DMS114 treated with DMSO at 0.1 percent for 48 hours (cell line): ENCODE results near the gene RNF212.

Experiments
- DNase-seq: peaks from one replicate; lab custom pipeline; 2025; ENCODE audit not compliant: unreplicated experiment; lab: John Stamatoyannopoulos, UW

Gene RNF212

GRCh38 chr4:1022051-1022738, 91.2 kb downstream of the RNF212 start:
- DNase-seq, result no peak
